ENCODE data around the gene PLLP. TPM values are rescaled to one million over a fixed set of nuclear protein-coding genes. Genes with fewer than 3 reads are reported as not detected.

The PLLP gene
- total and polyA plus RNA-seq, 2 experiments from 2014 or later = 1.3 to 6.1 TPM

DNA sequence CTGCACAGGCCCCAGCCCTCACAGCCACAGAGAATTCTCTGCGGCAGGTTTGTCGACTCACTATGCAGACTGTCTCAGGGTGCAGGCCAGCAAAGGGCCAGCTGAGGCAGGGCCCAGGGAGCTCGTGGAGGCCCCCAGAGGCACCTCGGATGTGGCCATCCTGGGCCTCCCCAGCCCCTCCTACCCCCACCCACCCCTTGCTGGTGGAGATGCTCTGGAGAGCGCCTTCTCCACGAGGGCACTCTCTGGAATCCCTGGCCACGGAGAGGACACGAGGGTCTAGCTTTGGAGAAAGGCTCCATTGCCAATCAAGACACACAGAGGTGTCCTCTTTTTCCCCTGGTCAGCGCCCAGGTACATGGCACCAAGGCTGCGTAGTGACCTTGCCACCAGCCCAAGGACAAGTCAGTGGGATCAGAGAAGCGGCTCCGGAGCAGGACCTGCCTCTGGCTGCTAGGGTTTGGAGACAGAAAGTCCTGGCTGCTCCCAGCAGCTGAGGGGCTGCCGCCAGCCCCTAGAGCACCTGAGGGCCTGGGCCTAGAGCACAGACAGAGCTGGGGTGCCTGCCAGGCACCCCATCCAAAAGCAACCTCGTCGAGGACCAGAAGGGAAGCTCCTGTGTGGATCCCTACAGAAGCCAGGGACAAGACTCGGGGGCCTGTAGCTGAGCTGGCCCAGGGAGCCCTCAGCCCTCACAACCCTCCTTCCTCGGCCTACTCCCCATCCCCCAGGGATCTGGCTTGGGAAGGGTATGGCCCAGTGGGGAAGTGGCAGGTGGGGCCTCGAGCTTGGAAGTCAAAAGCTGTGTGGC is 20.7 kb downstream of the PLLP start:
- H3K9me3 Mint-ChIP-seq = no peaks in the 10 kb centered on the region
- DNase-seq (ENCODE audit: low spot score) (no peak), ATAC-seq (no peak)
- no peaks in the 10 kb centered on the region for H3F3A ChIP-seq (replicated peaks; ENCODE audit: low read depth)
- H3K27ac ChIP-seq (ENCODE audit: low read depth) = no peak overlapping the region
- no peak overlapping the region for H3K4me2 ChIP-seq
- peaks cover 13% of the 10 kb centered on the region for H3K27me3 Mint-ChIP-seq (ENCODE audit: insufficient read depth, low read depth, poor library complexity)
- H3K27ac Mint-ChIP-seq = no peak overlapping the region
- no peaks in the 10 kb centered on the region for H3K36me3 Mint-ChIP-seq (ENCODE audit: low read depth)
- TF ChIP-seq EZH2phosphoT487 (IDR thresholded peaks at IDR 0.05; ENCODE audit: unreplicated experiment) (no peak), CREB1 (CRISPR knock-in tag; IDR thresholded peaks at IDR 0.05; ENCODE audit: low read depth) (no peak), STAT1 (IDR thresholded peaks at IDR 0.05; ENCODE audit: unreplicated experiment) (no peak), ZNF114 (CRISPR knock-in tag; IDR thresholded peaks at IDR 0.05) (no peak), POLR2AphosphoS5 (IDR thresholded peaks at IDR 0.05; ENCODE audit: low read depth) (no peak), ZNF331 (CRISPR knock-in tag; IDR thresholded peaks at IDR 0.05; ENCODE audit: low read depth) (no peak), EZH2 (IDR thresholded peaks at IDR 0.05; ENCODE audit: low read depth, unreplicated experiment) (no peak), JUNB (IDR thresholded peaks at IDR 0.05; ENCODE audit: unreplicated experiment) (no peak), NANOG (IDR thresholded peaks at IDR 0.05; ENCODE audit: borderline replicate concordance) (no peak)
- TF ChIP-seq, protein P1, sequence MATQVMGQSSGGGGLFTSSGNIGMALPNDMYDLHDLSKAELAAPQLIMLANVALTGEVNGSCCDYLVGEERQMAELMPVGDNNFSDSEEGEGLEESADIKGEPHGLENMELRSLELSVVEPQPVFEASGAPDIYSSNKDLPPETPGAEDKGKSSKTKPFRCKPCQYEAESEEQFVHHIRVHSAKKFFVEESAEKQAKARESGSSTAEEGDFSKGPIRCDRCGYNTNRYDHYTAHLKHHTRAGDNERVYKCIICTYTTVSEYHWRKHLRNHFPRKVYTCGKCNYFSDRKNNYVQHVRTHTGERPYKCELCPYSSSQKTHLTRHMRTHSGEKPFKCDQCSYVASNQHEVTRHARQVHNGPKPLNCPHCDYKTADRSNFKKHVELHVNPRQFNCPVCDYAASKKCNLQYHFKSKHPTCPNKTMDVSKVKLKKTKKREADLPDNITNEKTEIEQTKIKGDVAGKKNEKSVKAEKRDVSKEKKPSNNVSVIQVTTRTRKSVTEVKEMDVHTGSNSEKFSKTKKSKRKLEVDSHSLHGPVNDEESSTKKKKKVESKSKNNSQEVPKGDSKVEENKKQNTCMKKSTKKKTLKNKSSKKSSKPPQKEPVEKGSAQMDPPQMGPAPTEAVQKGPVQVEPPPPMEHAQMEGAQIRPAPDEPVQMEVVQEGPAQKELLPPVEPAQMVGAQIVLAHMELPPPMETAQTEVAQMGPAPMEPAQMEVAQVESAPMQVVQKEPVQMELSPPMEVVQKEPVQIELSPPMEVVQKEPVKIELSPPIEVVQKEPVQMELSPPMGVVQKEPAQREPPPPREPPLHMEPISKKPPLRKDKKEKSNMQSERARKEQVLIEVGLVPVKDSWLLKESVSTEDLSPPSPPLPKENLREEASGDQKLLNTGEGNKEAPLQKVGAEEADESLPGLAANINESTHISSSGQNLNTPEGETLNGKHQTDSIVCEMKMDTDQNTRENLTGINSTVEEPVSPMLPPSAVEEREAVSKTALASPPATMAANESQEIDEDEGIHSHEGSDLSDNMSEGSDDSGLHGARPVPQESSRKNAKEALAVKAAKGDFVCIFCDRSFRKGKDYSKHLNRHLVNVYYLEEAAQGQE (IDR thresholded peaks at IDR 0.05; ENCODE audit: unreplicated experiment) = no peak
- TF ChIP-seq, protein P2, sequence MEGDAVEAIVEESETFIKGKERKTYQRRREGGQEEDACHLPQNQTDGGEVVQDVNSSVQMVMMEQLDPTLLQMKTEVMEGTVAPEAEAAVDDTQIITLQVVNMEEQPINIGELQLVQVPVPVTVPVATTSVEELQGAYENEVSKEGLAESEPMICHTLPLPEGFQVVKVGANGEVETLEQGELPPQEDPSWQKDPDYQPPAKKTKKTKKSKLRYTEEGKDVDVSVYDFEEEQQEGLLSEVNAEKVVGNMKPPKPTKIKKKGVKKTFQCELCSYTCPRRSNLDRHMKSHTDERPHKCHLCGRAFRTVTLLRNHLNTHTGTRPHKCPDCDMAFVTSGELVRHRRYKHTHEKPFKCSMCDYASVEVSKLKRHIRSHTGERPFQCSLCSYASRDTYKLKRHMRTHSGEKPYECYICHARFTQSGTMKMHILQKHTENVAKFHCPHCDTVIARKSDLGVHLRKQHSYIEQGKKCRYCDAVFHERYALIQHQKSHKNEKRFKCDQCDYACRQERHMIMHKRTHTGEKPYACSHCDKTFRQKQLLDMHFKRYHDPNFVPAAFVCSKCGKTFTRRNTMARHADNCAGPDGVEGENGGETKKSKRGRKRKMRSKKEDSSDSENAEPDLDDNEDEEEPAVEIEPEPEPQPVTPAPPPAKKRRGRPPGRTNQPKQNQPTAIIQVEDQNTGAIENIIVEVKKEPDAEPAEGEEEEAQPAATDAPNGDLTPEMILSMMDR (conservative IDR thresholded peaks at IDR 0.05; ENCODE audit: low read depth in 2 of 2) = no peak
- TF ChIP-seq, protein P3, sequence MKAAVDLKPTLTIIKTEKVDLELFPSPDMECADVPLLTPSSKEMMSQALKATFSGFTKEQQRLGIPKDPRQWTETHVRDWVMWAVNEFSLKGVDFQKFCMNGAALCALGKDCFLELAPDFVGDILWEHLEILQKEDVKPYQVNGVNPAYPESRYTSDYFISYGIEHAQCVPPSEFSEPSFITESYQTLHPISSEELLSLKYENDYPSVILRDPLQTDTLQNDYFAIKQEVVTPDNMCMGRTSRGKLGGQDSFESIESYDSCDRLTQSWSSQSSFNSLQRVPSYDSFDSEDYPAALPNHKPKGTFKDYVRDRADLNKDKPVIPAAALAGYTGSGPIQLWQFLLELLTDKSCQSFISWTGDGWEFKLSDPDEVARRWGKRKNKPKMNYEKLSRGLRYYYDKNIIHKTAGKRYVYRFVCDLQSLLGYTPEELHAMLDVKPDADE (IDR thresholded peaks at IDR 0.05) = no peak
- TF ChIP-seq, protein P4, sequence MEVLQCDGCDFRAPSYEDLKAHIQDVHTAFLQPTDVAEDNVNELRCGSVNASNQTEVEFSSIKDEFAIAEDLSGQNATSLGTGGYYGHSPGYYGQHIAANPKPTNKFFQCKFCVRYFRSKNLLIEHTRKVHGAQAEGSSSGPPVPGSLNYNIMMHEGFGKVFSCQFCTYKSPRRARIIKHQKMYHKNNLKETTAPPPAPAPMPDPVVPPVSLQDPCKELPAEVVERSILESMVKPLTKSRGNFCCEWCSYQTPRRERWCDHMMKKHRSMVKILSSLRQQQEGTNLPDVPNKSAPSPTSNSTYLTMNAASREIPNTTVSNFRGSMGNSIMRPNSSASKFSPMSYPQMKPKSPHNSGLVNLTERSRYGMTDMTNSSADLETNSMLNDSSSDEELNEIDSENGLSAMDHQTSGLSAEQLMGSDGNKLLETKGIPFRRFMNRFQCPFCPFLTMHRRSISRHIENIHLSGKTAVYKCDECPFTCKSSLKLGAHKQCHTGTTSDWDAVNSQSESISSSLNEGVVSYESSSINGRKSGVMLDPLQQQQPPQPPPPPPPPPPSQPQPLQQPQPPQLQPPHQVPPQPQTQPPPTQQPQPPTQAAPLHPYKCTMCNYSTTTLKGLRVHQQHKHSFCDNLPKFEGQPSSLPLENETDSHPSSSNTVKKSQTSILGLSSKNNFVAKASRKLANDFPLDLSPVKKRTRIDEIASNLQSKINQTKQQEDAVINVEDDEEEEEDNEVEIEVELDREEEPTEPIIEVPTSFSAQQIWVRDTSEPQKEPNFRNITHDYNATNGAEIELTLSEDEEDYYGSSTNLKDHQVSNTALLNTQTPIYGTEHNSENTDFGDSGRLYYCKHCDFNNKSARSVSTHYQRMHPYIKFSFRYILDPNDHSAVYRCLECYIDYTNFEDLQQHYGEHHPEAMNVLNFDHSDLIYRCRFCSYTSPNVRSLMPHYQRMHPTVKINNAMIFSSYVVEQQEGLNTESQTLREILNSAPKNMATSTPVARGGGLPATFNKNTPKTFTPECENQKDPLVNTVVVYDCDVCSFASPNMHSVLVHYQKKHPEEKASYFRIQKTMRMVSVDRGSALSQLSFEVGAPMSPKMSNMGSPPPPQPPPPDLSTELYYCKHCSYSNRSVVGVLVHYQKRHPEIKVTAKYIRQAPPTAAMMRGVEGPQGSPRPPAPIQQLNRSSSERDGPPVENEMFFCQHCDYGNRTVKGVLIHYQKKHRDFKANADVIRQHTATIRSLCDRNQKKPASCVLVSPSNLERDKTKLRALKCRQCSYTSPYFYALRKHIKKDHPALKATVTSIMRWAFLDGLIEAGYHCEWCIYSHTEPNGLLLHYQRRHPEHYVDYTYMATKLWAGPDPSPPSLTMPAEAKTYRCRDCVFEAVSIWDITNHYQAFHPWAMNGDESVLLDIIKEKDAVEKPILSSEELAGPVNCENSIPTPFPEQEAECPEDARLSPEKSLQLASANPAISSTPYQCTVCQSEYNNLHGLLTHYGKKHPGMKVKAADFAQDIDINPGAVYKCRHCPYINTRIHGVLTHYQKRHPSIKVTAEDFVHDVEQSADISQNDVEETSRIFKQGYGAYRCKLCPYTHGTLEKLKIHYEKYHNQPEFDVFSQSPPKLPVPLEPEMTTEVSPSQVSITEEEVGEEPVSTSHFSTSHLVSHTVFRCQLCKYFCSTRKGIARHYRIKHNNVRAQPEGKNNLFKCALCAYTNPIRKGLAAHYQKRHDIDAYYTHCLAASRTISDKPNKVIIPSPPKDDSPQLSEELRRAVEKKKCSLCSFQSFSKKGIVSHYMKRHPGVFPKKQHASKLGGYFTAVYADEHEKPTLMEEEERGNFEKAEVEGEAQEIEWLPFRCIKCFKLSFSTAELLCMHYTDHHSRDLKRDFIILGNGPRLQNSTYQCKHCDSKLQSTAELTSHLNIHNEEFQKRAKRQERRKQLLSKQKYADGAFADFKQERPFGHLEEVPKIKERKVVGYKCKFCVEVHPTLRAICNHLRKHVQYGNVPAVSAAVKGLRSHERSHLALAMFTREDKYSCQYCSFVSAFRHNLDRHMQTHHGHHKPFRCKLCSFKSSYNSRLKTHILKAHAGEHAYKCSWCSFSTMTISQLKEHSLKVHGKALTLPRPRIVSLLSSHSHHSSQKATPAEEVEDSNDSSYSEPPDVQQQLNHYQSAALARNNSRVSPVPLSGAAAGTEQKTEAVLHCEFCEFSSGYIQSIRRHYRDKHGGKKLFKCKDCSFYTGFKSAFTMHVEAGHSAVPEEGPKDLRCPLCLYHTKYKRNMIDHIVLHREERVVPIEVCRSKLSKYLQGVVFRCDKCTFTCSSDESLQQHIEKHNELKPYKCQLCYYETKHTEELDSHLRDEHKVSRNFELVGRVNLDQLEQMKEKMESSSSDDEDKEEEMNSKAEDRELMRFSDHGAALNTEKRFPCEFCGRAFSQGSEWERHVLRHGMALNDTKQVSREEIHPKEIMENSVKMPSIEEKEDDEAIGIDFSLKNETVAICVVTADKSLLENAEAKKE (CRISPR knock-in tag; IDR thresholded peaks at IDR 0.05) = no peak
- H3K4me3 ChIP-seq = no peak overlapping the region
- H3K79me2 ChIP-seq (replicated peaks; ENCODE audit: insufficient read depth) = no peaks in the 10 kb centered on the region
- H3K4me3 Mint-ChIP-seq = no peak overlapping the region
- H3K4me1 Mint-ChIP-seq = peaks cover 23% of the 10 kb centered on the region
- no peaks in the 10 kb centered on the region for H3K36me3 ChIP-seq (ENCODE audit: insufficient read depth)
- H4K20me1 ChIP-seq (replicated peaks; ENCODE audit: insufficient read depth) = no peaks in the 10 kb centered on the region
- no peaks in the 10 kb centered on the region for H3K9me2 ChIP-seq (ENCODE audit: insufficient read depth)
- peaks cover 13% of the 10 kb centered on the region for H3K4me1 ChIP-seq (ENCODE audit: insufficient read depth)
- no peak overlapping the region for H2AFZ ChIP-seq
- H3K27me3 ChIP-seq (ENCODE audit: insufficient read depth) = no peaks in the 10 kb centered on the region

Measured in GM23338 (cell line).